Stimulated activated naive CD8-positive, alpha-beta T cell treated with anti-CD3 and anti-CD28 coated beads, Interleukin-15, Interleukin-2, amounts not matched to agents 100 ng/mL and 50 ng/mL, for 24 hours (primary cell): Measurements from ENCODE around the gene TCEAL2.
A peak's percentile ranks its signal among the peaks of the same experiment; 100 is the strongest.
"Not testable (repeated sequence)": the region's sequence is repeated elsewhere in the genome, so short reads cannot be mapped to it uniquely, and the experiment has no call there.

Experiments used
- H3K27ac Mint-ChIP-seq: one replicate; pipeline ENCODE4 v1.8.0; 2021; ENCODE audit warnings: mild to moderate bottlenecking, mixed read lengths
- H3K27me3 Mint-ChIP-seq: one replicate; pipeline ENCODE4 v1.8.0; 2021; ENCODE audit warnings: mixed read lengths
- H3K36me3 Mint-ChIP-seq: one replicate; pipeline ENCODE4 v1.8.0; 2021; ENCODE audit warnings: low read depth, mixed read lengths
- H3K4me1 Mint-ChIP-seq: one replicate; pipeline ENCODE4 v1.8.0; 2021; ENCODE audit warnings: low read depth, mixed read lengths
- H3K4me3 Mint-ChIP-seq: one replicate; pipeline ENCODE4 v1.8.0; 2021; ENCODE audit warnings: mild to moderate bottlenecking, mixed read lengths
- H3K9me3 Mint-ChIP-seq: one replicate; pipeline ENCODE4 v1.8.0; 2021; ENCODE audit warnings: mixed read lengths

Gene TCEAL2

DNA sequence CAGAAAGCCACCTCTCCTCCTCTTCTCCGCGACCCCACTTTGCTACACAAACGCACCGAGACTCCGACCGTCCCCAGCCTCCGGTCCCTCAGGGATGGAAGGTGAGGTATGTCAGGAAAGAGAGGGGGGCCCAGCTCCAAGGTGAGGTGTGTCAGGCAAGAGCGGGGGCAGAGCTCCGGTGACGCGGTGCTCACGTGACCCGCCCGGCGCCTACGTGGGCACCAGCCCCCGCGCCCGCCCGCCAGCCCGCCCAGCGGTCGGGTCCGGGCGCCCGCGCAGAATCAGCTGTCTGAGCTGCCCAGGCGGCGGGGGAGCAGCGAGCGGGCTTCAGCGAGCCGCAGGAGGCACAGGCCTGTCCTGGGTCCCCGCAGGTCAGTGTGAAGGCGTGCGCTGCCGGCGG lies at the start of gene TCEAL2:
TCEAL2 (plus strand) TSS at position 244 of the 400 bp plus-strand sequence. CDS start 1,152 bp downstream, outside the sequence.
- peak within 1 kb of the TSS; percentile 32 for H3K4me3 Mint-ChIP-seq
- H3K4me1 Mint-ChIP-seq: not testable (repeated sequence)

GRCh38 chrX:102077426-102077825 lies 48.1 kb upstream of the TCEAL2 start:
- H3K27ac Mint-ChIP-seq: no peak overlapping the region
- peaks cover 3% of the 10 kb centered on the region for H3K27me3 Mint-ChIP-seq
- H3K4me3 Mint-ChIP-seq: no peak overlapping the region
- no peaks in the 10 kb centered on the region for H3K4me1 Mint-ChIP-seq
- H3K36me3 Mint-ChIP-seq: no peaks in the 10 kb centered on the region
- no peaks in the 10 kb centered on the region for H3K9me3 Mint-ChIP-seq

More for the DNA sequence above, at the start of gene TCEAL2:
- H3K27ac Mint-ChIP-seq, H3K36me3 Mint-ChIP-seq, H3K9me3 Mint-ChIP-seq: not testable (repeated sequence)
- peaks cover 34% of the 10 kb centered on the region for H3K27me3 Mint-ChIP-seq

DNA sequence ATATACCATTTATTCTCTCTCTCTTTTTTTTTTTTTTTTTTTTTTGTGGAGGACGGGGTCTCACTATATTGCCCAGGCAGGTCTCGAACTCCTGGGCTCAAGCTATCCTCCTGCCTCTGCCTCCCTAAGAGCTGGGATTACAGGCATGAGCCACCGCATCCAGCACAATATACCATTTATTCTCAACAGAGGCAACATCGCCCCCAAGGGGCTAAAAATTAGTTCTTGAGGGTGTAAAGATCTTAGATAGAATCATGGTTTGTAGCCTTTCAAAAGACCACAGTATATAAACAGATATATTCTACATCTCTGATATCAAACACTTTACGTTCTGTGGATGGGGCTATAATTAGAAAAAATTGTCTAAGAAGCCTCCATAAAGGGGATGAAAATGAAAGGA lies 39.8 kb upstream of the TCEAL2 start:
- Mint-ChIP-seq H3K36me3 (no peaks in the 10 kb centered on the region), H3K9me3 (no peaks in the 10 kb centered on the region), H3K4me3 (no peak overlapping the region), H3K4me1 (no peaks in the 10 kb centered on the region), H3K27me3 (peaks cover 6% of the 10 kb centered on the region), H3K27ac (no peak overlapping the region)

GRCh38 chrX:102113367-102113766 lies 12.1 kb upstream of the TCEAL2 start:
- no peak overlapping the region for H3K27ac Mint-ChIP-seq
- no peak overlapping the region for H3K4me3 Mint-ChIP-seq
- no peaks in the 10 kb centered on the region for H3K9me3 Mint-ChIP-seq
- H3K27me3 Mint-ChIP-seq: peaks cover 11% of the 10 kb centered on the region
- no peaks in the 10 kb centered on the region for H3K36me3 Mint-ChIP-seq
- no peaks in the 10 kb centered on the region for H3K4me1 Mint-ChIP-seq

DNA sequence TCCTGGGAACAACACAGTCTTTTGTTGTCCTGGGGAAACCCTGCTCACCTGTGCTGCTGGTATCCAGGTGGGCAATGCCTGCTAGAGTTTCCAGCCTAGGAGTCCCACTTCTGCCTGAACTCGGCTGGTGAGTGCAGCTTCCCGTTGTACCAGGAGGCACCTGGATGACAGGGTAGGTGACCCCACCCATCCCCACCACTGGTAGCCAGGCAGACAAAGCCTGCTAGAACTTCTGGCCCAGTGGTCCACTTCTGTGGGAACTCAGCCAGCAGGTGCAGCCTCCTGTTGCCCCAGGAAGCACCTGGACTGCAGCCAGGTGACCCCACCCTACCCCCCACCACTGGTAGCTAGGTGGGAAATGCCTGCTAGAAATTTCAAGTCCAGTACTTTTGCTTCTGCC lies 9.7 kb upstream of the TCEAL2 start:
- H3K36me3 Mint-ChIP-seq: no peaks in the 10 kb centered on the region
- H3K27me3 Mint-ChIP-seq: peaks cover 11% of the 10 kb centered on the region
- H3K4me1 Mint-ChIP-seq: no peaks in the 10 kb centered on the region
- H3K9me3 Mint-ChIP-seq: no peaks in the 10 kb centered on the region
- H3K4me3 Mint-ChIP-seq: no peak overlapping the region
- no peak overlapping the region for H3K27ac Mint-ChIP-seq

DNA sequence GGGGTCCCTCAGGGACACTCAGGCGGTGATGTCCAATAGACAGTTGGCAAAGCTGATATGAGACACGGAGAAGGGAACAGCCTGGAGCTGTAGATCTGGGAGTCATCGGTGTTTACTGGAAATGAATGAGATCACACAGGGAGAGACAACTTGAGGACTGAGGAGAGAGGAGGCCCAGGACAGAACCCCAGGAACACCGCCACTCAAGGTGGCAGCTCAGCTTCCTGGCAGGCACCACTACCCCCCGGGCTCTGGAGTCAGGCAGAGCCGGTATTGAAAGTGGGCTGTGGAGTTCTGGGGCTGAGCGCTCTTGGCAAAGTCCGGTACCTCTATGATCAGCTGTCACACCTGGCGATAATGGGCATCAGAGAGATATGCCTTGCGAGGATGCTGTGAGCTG lies 465 bp upstream of the TCEAL2 start:
- not testable (repeated sequence) for H3K36me3 Mint-ChIP-seq, H3K9me3 Mint-ChIP-seq, H3K27ac Mint-ChIP-seq, H3K4me1 Mint-ChIP-seq
- peak overlapping the region; percentile 32 for H3K4me3 Mint-ChIP-seq
- H3K27me3 Mint-ChIP-seq: peaks cover 34% of the 10 kb centered on the region

DNA sequence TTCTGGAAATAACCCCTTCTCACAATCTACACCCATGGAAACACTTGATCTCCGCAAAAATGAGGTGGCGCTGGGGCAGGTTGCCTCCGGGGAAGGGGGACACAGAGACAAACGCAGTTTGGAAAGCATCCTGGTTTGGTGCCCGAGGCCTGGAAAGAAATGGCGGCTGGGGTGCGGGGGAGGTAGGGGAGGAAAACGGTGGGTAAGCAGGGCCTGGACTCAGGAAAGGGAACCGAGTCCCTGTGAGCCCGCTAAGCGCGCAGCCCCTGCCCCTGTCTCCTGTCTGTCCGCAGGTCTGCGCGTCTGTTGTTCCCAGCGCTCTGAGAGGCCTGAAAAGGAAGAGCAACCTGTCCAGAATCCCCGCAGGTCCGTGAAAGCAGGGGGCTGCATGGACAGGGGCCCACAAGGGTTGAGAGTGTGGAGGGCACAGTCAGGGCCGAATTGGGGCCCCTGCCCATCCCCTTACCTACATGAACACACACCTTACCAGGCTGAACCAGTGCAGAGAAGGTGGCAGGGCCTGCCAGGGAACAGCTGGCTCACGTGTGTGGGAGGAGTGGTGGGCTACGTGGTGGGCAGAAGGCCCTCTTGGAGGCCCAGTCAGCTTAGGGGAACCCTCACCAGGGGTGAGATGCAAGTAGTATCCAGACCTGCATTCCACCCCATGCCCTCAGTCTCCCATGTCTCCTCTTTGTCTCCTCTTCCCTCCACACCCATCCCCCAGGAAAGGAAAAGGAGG lies 770 bp downstream of the TCEAL2 start:
- H3K27me3 Mint-ChIP-seq: peaks cover 34% of the 10 kb centered on the region
- H3K9me3 Mint-ChIP-seq, H3K27ac Mint-ChIP-seq, H3K4me3 Mint-ChIP-seq, H3K36me3 Mint-ChIP-seq, H3K4me1 Mint-ChIP-seq: not testable (repeated sequence)

DNA sequence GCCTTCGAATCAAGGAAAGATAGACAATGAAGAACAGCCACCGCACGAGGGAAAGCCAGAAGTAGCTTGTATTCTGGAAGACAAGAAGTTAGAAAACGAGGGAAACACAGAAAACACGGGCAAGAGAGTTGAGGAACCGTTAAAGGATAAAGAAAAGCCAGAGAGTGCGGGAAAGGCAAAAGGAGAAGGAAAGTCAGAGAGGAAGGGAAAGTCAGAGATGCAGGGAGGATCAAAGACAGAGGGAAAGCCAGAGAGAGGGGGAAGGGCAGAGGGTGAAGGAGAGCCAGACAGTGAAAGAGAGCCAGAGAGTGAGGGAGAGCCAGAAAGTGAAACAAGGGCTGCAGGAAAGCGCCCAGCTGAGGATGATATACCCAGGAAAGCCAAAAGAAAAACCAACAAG lies 1.4 kb downstream of the TCEAL2 start:
- Mint-ChIP-seq H3K9me3 (no peaks in the 10 kb centered on the region), H3K36me3 (no peaks in the 10 kb centered on the region), H3K4me1 (peaks cover 5% of the 10 kb centered on the region), H3K27me3 (peaks cover 34% of the 10 kb centered on the region), H3K4me3 (no peak overlapping the region), H3K27ac (no peak overlapping the region)

DNA sequence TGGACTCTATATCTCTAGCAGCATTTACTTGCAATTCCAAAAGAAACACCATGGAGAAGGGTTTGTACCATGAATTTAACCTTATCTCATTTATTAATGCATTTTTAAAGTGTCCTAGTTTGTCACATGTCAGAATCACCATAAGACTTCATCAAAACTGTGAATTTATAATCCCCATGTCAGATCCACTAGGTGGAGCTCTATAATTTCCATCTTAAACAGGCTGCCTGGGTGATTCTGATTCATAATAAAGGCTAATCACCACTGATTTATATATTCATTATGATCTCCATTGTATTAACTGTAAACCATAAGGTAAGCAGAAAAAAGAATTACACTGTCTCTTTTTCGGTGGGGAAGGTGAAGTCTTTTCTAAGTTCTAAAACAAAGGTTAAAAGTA lies 4.0 kb downstream of the TCEAL2 start:
- H3K9me3 Mint-ChIP-seq: no peaks in the 10 kb centered on the region
- peaks cover 28% of the 10 kb centered on the region for H3K27me3 Mint-ChIP-seq
- H3K4me1 Mint-ChIP-seq: peaks cover 5% of the 10 kb centered on the region
- no peak overlapping the region for H3K4me3 Mint-ChIP-seq
- no peaks in the 10 kb centered on the region for H3K36me3 Mint-ChIP-seq
- no peak overlapping the region for H3K27ac Mint-ChIP-seq

DNA sequence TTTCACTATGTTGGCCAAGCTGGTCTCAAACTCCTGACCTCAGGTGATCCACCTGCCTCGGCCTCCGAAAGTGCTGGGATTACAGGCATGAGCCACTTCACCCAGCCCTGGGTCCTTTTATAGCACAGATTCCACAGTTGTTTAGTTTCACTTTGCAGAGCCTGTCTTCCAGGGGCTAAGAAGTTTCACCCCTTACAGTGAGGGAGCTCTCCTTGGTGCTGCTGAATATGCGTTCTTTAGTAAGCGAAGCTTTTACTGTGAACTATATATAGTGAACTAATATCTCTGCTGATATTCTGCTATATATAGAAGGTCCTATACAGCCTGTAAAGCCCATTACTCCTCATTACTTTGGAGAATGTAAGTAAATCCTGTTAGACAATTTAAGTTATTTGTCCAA lies 12.6 kb downstream of the TCEAL2 start:
- Mint-ChIP-seq H3K4me1 (no peaks in the 10 kb centered on the region), H3K36me3 (no peaks in the 10 kb centered on the region), H3K27ac (no peak overlapping the region), H3K27me3 (peaks cover 12% of the 10 kb centered on the region), H3K9me3 (no peaks in the 10 kb centered on the region), H3K4me3 (no peak overlapping the region)

DNA sequence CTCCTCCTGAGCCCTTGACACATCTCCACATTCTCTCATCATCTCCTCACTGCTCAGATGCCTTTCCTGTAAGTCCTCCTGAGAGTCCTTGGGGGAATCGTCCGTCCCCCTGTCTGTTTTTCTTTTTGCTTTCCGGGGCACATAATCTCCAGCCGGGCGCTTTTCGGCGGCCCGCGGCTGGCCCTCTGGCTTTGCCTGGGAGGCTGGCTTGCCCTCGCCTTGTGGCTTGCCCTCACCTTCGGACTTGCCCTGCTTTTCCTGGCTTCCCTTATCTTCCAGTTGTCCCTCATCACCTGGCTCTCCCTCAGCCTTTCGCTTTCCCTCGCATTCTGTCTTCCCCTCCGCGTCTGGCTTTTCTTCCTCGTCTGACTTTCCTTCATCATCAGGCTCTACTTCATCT lies 15.4 kb downstream of the TCEAL2 start:
- not testable (repeated sequence) for H3K9me3 Mint-ChIP-seq, H3K4me1 Mint-ChIP-seq, H3K4me3 Mint-ChIP-seq, H3K36me3 Mint-ChIP-seq, H3K27ac Mint-ChIP-seq
- peaks cover 13% of the 10 kb centered on the region for H3K27me3 Mint-ChIP-seq

- H3K4me3 Mint-ChIP-seq, H3K36me3 Mint-ChIP-seq, H3K27ac Mint-ChIP-seq, H3K4me1 Mint-ChIP-seq, H3K9me3 Mint-ChIP-seq: not testable (repeated sequence)
- peaks cover 11% of the 10 kb centered on the region for H3K27me3 Mint-ChIP-seq
Measured at GRCh38 chrX:102141631-102142030, 16.2 kb downstream of the TCEAL2 start.

GRCh38 chrX:102142274-102142673 lies 16.8 kb downstream of the TCEAL2 start, which contains the start of gene TCEAL6:
Gene TCEAL6 (minus strand): TSS chrX:102142481.
- not testable (repeated sequence) for H3K4me1 Mint-ChIP-seq, H3K36me3 Mint-ChIP-seq, H3K9me3 Mint-ChIP-seq, H3K4me3 Mint-ChIP-seq, H3K27ac Mint-ChIP-seq
- H3K27me3 Mint-ChIP-seq: peaks cover 11% of the 10 kb centered on the region

GRCh38 chrX:102154218-102154860 lies 28.9 kb downstream of the TCEAL2 start:
- H3K4me3 Mint-ChIP-seq: peak overlapping the region; percentile 92
- H3K4me1 Mint-ChIP-seq: peaks cover 9% of the 10 kb centered on the region
- no peaks in the 10 kb centered on the region for H3K9me3 Mint-ChIP-seq
- no peak overlapping the region for H3K27ac Mint-ChIP-seq
- H3K27me3 Mint-ChIP-seq: no peaks in the 10 kb centered on the region
- no peaks in the 10 kb centered on the region for H3K36me3 Mint-ChIP-seq

GRCh38 chrX:102154900-102155805 lies 29.7 kb downstream of the TCEAL2 start:
- H3K36me3 Mint-ChIP-seq: no peaks in the 10 kb centered on the region
- H3K27me3 Mint-ChIP-seq: no peaks in the 10 kb centered on the region
- H3K4me1 Mint-ChIP-seq: peaks cover 9% of the 10 kb centered on the region
- H3K9me3 Mint-ChIP-seq: no peaks in the 10 kb centered on the region
- H3K4me3 Mint-ChIP-seq: peak overlapping the region; percentile 92
- H3K27ac Mint-ChIP-seq: peak overlapping the region; percentile 79
